ENCODE data around the gene CNTNAP4. TPM values are rescaled to one million over a fixed set of nuclear protein-coding genes. Genes with fewer than 3 reads are reported as not detected.

The CNTNAP4 gene
- polyA plus RNA-seq, 1 donor (not counting 4 experiments of a cell fraction or from before 2014, with no cell fraction given), result 0.08 TPM

DNA sequence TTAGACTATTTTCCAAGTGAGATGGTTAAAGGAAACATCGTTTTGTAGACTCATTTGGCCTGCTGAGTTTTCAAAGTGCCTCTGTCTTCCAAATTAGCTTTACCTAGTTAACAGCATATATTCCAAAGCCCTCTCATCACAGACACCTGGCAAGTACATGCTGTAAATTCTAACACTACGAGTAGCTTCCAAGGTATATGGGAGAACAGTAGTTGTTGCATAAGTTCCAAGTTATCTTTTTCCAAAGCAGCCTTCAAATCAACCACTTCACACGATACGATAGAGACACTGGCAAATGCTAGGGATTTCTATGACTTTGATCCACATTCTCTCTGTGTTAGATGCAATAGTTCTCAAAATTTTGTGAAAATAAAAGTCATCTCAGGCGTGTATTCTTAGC lies 299.3 kb downstream of the CNTNAP4 start:
- Histone ChIP-seq H3K4me1 (ENCODE audit: control insufficient read depth, extremely low read depth, insufficient read depth, low read length) (no peaks in the 10 kb centered on the region), H3K27me3 (ENCODE audit: control insufficient read depth, extremely low read depth, insufficient read depth, low read length) (no peaks in the 10 kb centered on the region), H3K79me2 (ENCODE audit: control insufficient read depth, insufficient read depth, low read length) (no peaks in the 10 kb centered on the region), H3K9ac (ENCODE audit: control insufficient read depth, extremely low read depth, insufficient read depth, low read length) (no peak overlapping the region), H3K4me2 (ENCODE audit: control insufficient read depth, extremely low read depth, insufficient read depth, low read depth, low read length) (no peak overlapping the region), H3K9me1 (ENCODE audit: control insufficient read depth, extremely low read depth, insufficient read depth, low read length) (no peaks in the 10 kb centered on the region), H3K36me3 (ENCODE audit: control insufficient read depth in 2 of 2, extremely low read depth in 1 of 2, insufficient read depth in 2 of 2, low read length in 2 of 2) (no peaks in the 10 kb centered on the region), H3K9me3 (ENCODE audit: control insufficient read depth, low read depth, low read length) (no peaks in the 10 kb centered on the region), H2AFZ (ENCODE audit: control insufficient read depth, low read length) (no peak overlapping the region), H3K4me3 (ENCODE audit: control insufficient read depth in 2 of 3, extremely low read depth in 1 of 3, insufficient read depth in 2 of 3, low read depth in 1 of 3, low read length in 3 of 3) (no peak overlapping the region), H4K20me1 (ENCODE audit: control insufficient read depth, extremely low read depth, insufficient read depth, low read length) (no peaks in the 10 kb centered on the region), H3K27ac (ENCODE audit: control insufficient read depth, insufficient read depth, low read length) (no peak overlapping the region)
- DNase-seq (ENCODE audit: low read depth, low spot score) (no peak), FAIRE-seq (no peak)
- dilution Hi-C loops (cut with MboI; ENCODE audit: extremely low pct_ligation_motif_present, low sequenced_read_pairs), result no loop called here
- TF ChIP-seq, protein P1, sequence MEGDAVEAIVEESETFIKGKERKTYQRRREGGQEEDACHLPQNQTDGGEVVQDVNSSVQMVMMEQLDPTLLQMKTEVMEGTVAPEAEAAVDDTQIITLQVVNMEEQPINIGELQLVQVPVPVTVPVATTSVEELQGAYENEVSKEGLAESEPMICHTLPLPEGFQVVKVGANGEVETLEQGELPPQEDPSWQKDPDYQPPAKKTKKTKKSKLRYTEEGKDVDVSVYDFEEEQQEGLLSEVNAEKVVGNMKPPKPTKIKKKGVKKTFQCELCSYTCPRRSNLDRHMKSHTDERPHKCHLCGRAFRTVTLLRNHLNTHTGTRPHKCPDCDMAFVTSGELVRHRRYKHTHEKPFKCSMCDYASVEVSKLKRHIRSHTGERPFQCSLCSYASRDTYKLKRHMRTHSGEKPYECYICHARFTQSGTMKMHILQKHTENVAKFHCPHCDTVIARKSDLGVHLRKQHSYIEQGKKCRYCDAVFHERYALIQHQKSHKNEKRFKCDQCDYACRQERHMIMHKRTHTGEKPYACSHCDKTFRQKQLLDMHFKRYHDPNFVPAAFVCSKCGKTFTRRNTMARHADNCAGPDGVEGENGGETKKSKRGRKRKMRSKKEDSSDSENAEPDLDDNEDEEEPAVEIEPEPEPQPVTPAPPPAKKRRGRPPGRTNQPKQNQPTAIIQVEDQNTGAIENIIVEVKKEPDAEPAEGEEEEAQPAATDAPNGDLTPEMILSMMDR (optimal IDR thresholded peaks at IDR 0.05 in 1 of 3, IDR thresholded peaks at IDR 0.05 in 1 of 3, conservative IDR thresholded peaks at IDR 0.05 in 1 of 3; ENCODE audit: extremely low read depth in 1 of 3, insufficient read depth in 2 of 3, low read length in 3 of 3), result no peak

DNA sequence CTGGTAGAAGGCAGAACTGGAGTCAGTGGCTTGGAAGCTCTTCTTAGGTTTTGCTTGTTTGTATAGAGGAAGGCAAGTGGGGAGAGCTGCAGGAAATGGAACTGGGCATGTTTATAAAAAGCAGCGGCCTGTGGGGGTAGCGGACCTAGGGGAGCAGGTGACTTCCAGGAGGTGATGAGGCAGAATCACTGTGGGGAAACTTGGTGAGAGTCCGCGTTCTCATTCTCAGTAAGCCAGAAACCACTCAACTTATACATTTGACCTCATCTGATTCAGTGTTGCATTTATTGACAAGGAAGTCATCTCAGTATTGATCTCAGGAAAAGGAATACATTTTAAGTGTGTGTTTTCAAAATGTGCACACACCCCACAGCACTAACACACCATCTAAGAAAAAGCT lies 299.8 kb downstream of the CNTNAP4 start:
- H3K4me1 ChIP-seq (ENCODE audit: control insufficient read depth, extremely low read depth, insufficient read depth, low read length), result no peaks in the 10 kb centered on the region
- dilution Hi-C loops (cut with MboI; ENCODE audit: extremely low pct_ligation_motif_present, low sequenced_read_pairs), result no loop called here
- no peaks in the 10 kb centered on the region for H4K20me1 ChIP-seq (ENCODE audit: control insufficient read depth, extremely low read depth, insufficient read depth, low read length)
- no peak overlapping the region for H3K4me3 ChIP-seq (ENCODE audit: control insufficient read depth in 2 of 3, extremely low read depth in 1 of 3, insufficient read depth in 2 of 3, low read depth in 1 of 3, low read length in 3 of 3)
- no peak overlapping the region for H3K27ac ChIP-seq (ENCODE audit: control insufficient read depth, insufficient read depth, low read length)
- no peak overlapping the region for H2AFZ ChIP-seq (ENCODE audit: control insufficient read depth, low read length)
- H3K9me3 ChIP-seq (ENCODE audit: control insufficient read depth, low read depth, low read length), result no peaks in the 10 kb centered on the region
- no peak for TF ChIP-seq EZH2 (IDR thresholded peaks at IDR 0.05; ENCODE audit: low read length)
- TF ChIP-seq, protein P1 (optimal IDR thresholded peaks at IDR 0.05 in 1 of 3, IDR thresholded peaks at IDR 0.05 in 1 of 3, conservative IDR thresholded peaks at IDR 0.05 in 1 of 3; ENCODE audit: extremely low read depth in 1 of 3, insufficient read depth in 2 of 3, low read length in 3 of 3), result no peak
- no peak overlapping the region for H3K4me2 ChIP-seq (ENCODE audit: control insufficient read depth, extremely low read depth, insufficient read depth, low read depth, low read length)
- H3K79me2 ChIP-seq (ENCODE audit: control insufficient read depth, insufficient read depth, low read length), result no peaks in the 10 kb centered on the region
- FAIRE-seq (no peak), DNase-seq (ENCODE audit: low read depth, low spot score) (no peak)
- no peaks in the 10 kb centered on the region for H3K9me1 ChIP-seq (ENCODE audit: control insufficient read depth, extremely low read depth, insufficient read depth, low read length)
- H3K36me3 ChIP-seq (ENCODE audit: control insufficient read depth in 2 of 2, extremely low read depth in 1 of 2, insufficient read depth in 2 of 2, low read length in 2 of 2), result no peaks in the 10 kb centered on the region
- H3K9ac ChIP-seq (ENCODE audit: control insufficient read depth, extremely low read depth, insufficient read depth, low read length), result no peak overlapping the region
- H3K27me3 ChIP-seq (ENCODE audit: control insufficient read depth, extremely low read depth, insufficient read depth, low read length), result no peaks in the 10 kb centered on the region

Measured in keratinocyte (primary cell).